GM19328 (cell line): Measurements from ENCODE around the gene ZBTB43.
"Not testable (repeated sequence)": the region's sequence is repeated elsewhere in the genome, so short reads cannot be mapped to it uniquely, and the experiment has no call there.

Experiments used
- ATAC-seq: cut with Tn5 transposase; IDR thresholded peaks from one replicate; pipeline ENCODE4 v1.9.1; 2021; ENCODE audit warnings: mild to moderate bottlenecking, moderate library complexity; ENCODE audit not compliant: unreplicated experiment

Gene ZBTB43

GRCh38 chr9:126822873-126823272 is 18.0 kb downstream of the ZBTB43 start:
- ATAC-seq = no peak

DNA sequence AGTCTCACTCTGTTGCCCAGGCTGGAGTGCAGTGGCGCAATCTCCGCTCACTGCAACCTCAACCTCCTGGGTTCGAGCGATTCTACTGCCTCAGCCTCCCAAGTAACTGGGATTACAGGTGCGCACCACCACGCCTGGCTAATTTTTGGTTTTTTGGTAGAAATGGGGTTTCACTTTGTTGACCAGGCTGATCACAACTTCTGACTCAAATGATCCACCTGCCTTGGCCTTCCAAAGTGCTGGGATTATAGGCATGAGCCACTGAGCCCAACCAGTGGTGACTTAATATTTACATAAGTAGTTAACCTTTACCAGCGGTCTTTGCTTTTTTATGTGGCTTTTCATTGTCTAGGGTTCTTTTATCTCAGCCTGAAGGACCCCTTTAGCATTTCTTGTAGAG is 19.2 kb downstream of the ZBTB43 start:
- not testable (repeated sequence) for ATAC-seq

DNA sequence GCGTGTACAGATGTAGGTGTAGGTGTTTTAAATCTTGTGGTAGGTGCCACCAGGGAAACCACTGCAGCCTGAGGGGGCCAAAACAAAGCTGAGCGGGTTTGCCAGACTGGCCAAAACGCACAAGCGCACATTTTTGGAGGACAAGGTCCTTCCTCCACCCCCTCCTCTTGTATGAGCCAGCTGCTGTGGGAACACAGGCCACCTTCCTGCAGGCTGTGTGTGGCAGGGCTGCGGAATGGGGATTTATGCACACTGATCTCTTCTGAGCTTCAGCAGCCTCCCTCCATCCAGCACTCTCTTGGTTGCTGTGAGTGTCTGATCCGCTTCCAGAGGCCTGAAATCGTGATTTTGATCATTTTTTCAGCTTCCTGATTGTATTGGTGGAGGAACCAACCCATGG is 22.4 kb downstream of the ZBTB43 start:
- ATAC-seq = no peak

- no peak for ATAC-seq
Observed at GRCh38 chr9:126829035-126829434, 24.2 kb downstream of the ZBTB43 start.

- ATAC-seq = no peak
Observed at GRCh38 chr9:126830827-126831226, 26.0 kb downstream of the ZBTB43 start.

DNA sequence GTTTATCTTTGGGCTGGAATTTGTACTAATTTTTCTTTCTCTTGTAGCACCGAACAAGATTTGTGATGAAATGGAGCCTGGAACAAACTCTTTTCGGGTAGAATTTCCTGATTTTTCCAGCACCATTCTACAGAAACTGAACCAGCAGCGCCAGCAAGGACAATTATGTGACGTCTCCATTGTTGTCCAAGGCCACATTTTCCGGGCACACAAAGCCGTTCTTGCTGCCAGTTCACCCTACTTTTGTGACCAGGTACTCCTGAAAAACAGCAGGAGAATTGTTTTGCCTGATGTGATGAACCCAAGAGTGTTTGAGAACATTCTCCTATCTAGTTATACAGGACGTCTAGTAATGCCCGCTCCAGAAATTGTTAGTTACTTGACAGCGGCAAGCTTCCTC is 27.6 kb downstream of the ZBTB43 start:
- ATAC-seq = no peak

GRCh38 chr9:126833020-126833419 is 28.2 kb downstream of the ZBTB43 start:
- no peak for ATAC-seq

GRCh38 chr9:126833710-126834345 is 29.0 kb downstream of the ZBTB43 start:
- ATAC-seq = no peak

- no peak for ATAC-seq
Observed at GRCh38 chr9:126834672-126835071, 29.8 kb downstream of the ZBTB43 start.

DNA sequence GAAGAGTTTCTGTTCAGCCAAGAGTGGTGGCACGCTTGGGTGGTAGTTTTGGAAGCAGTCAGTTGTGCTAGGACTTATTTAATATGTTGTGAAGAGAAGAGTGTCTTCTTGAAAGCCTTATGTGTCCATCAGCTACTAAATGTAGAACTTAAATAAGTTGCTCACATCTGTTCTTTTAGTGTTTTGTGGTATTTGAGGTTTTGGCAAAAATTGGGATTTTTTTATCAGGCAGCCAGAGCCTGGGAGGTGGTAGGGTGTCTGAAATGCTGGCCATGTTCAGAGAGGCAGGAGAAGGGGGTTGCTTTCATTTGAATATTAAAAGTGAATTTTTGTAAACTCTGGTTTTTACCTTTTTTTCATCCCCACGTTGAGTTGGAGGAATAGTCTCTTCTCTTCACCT is 31.4 kb downstream of the ZBTB43 start:
- no peak for ATAC-seq

DNA sequence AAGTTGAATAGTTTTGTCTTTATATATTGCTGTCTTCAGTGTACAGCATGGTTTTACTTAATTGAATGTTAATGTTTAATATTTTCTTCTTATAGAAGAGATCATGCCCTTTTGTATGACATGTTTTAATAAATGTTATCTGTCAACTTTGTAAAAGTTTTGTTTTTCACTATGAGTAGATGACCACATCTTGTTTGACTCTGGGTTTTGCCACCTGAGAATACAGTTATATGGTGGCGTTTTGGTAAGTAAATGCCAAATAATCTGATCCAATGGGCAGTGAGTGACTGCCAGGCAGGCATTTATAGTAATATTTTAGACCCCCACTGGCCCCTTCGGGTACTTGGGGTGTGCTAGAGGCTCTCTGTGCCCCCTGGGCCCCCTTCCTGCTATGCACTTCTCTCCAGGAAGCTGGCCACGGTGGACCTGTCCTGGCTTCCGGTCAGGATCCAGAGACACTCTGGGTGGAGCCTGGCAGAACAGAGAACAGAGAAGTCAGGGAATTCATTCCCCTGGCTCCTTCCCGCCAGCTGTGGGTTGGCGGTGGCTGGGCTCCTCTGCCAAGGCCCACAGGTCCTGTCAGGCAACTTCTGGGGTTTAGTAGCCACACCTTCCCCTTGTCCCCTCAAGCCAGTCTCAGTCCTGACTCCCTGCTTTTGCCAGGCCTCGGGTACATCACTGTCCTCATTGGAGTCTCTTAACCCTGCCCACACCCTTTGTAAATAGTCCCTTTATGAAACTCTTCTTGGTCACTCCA is 33.4 kb downstream of the ZBTB43 start:
- ATAC-seq = no peak

DNA sequence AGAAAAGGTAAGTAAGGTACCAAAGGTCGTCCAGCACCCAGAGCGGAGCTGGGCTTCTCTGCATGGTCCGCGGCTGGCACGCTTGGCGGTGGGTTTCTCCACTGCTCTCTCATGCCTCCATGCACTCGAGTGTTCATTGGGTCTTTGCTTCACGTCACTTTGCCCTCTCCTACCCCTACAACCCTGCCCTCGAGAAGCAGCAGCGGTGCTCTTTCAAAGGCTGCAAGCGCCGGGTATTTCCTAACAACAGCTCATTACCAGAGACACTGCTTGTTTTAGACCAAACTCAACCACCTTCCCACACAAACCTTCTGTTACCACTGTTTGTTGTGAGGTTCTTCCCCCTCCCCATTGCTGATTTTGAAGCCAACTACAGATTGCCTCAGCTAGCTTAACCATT is 34.1 kb downstream of the ZBTB43 start:
- no peak for ATAC-seq

DNA sequence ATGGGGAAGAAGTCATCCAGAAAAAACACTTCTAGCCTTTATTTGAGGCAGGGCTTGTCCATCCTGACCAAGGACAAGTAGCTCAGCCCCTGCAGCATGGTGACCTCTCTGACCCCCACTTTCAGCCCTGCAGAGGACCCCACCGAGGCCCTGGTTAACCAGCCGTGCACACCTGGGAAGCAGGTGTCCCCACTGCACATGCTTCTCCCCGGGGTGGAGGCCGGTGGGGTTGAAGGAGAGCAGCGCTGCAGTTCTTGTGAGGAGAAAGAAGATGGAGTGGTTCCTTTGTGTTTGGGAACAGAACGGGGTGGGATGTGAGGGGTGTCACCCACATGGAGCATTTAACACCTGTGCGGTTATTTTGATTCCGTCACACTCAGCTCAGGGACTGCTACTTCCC is 34.5 kb downstream of the ZBTB43 start:
- ATAC-seq = no peak

DNA sequence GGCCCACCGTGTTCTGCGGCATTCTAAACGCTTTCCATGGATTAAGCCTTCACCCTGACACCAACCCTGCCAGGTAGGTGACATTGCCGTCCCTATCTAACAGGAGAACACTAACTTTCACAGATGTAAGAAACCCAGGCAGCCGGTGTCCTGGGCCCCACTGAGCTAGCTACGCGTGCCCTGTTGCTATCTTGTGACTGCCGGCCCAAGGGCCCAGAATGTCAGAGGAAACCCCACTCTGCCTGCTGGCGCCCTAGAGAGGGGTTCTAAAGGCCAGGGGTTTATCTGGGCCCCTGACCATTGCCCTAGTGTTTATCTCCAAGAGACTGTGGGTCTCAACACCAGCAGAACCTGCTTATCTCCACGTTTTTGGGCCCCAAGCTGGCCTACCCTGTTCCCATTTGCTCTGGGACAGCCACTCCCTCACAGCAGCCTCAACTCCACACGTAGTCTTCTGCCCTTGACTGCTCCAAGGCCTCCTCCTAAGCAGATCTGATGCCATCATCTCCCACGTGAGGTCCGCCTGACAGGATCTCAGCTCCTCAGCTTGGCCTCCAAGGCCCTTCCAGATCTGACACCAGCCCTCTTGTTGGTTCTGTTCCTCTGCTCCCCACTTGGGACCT is 37.5 kb downstream of the ZBTB43 start:
- no peak for ATAC-seq

DNA sequence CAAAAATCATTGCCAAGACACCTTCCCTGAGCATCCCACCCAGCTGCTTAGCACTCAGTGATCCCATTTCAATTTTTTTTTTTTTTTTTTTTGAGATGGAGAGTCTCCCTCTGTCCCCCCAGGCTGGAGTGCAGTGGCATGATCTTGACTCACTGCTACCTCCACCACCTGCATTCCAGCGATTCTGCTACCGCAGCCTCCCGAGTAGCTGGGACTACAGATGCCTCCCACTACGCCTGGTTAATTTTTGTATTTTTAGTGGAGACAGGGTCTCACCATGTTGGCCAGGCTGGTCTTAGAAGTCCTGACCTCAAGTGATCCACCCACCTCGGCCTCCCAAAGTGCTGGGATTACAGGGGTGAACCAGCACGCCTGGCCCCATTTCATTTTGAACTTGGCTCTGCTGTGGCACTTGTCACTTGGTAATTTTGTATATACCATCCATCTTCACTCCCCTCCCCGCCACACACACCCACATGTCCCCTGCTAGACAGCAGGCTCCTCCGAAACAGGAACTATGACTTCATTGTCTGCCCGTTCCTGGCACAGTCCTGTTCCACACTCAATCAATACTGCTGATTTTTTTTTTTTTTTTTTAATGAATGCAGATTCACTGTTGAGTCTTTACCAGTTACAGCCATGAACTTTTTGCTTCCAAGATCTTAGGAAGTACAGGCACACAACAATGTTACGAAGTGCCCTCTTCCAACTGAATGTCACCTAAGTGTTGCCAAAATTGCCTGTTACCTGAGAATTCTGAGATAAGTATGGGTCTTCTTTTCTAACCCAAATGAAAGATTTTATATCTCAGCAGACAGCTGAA is 38.3 kb downstream of the ZBTB43 start:
- ATAC-seq = no peak

- no peak for ATAC-seq
Observed at GRCh38 chr9:126844085-126844484, 39.2 kb downstream of the ZBTB43 start.

- no peak for ATAC-seq
Observed at GRCh38 chr9:126847051-126847450, 42.2 kb downstream of the ZBTB43 start.

DNA sequence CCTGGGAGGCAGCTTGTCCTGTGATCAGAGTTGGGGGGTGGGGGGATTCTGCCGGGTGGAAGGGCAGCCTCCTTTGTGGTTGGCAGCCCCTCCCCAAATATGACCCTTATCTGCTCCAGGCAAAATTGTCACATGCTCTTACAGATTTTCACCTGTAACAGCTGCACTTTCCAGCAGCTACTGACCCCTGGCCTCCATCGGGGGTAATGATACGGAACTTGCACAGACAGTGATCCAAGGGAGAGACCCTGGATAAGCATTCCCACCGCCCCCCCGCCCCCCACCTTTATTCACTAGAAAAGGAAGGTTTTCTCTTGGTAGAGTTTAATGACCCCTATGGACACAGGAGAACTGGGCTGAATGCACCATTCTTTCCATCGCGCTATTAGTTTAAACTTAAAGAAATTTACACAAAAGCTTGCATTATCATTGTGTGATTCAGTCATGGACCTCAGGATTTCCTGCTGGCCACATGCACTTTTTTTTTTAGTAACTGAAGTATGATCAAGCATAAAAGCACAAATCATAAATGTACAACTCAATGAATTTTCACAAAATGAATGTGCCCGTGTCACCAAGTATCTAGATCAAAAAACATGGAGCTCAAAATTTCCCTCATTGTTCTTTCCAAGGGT is 44.9 kb downstream of the ZBTB43 start:
- no peak for ATAC-seq

DNA sequence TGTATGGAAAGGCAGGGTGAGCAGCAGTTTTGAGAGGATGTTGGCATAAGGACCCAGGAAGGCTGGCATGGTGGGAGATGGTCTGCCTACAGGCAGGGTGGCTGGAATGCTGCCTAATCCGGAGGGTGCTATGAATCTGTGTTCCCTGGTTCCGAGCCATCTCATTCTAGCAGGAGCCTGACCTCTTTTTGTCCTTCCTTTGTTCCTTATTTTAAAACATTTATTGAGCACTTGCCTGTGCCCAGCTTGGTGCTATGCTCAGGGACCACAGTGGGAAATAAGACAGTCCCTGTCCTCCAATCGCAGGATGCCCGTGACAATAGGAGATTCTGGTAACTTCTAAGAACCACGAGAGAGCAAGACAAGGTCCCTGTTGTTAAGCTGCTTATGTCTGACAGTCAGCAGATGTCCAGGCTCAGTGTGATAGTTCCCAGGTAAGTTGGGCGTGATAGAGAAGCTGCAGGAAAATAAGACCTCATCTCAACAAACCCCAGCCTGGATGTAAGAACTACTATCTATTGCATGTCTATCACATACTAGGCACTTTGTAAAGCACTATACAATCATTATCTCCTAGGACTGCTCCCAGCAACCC is 46.5 kb downstream of the ZBTB43 start:
- ATAC-seq = no peak

GRCh38 chr9:126852086-126852688 is 47.3 kb downstream of the ZBTB43 start:
- no peak for ATAC-seq
